Measurements from ENCODE around the gene XXYLT1. TPM values are rescaled to one million over a fixed set of nuclear protein-coding genes. Genes with fewer than 3 reads are reported as not detected.

Gene XXYLT1
- total RNA-seq, 2 experiments from 2014 or later: 17.2 to 19.6 TPM

DNA sequence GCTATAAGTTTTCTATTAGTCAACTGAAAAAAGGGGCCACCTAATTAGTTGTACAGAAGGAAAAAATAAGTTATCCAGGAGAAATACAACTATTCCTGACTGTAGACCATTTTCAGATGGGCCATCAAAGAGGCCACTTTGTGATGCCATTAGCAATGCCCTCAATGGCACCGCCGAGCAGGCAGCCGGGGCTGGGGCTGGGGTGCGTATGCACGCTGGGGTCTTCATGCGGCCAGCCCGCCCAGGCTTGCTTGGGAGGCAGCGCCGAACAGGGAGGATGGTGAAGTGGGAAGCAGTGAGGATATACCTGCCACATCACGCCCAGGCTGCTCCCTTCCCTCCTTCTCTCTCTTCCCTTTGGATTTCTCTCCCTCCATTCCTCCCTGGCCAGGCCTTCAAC, 128.4 kb downstream of the XXYLT1 start:
- Histone ChIP-seq H3K36me3 (ENCODE audit: insufficient read depth, low read length) (peaks cover 21% of the 10 kb centered on the region), H3K4me3 (ENCODE audit: low read depth, low read length, poor library complexity, severe bottlenecking) (no peak overlapping the region), H2AFZ (ENCODE audit: low read length) (no peak overlapping the region), H3K9me3 (ENCODE audit: low read length) (no peaks in the 10 kb centered on the region), H3K27ac (ENCODE audit: low read depth, low read length, poor library complexity, severe bottlenecking) (no peak overlapping the region), H3K79me2 (ENCODE audit: insufficient read depth, low read depth, low read length) (no peaks in the 10 kb centered on the region), H4K20me1 (ENCODE audit: insufficient read depth, low read length) (no peaks in the 10 kb centered on the region), H3K4me1 (ENCODE audit: insufficient read depth, low read length, poor library complexity, severe bottlenecking) (peaks cover 35% of the 10 kb centered on the region), H3K4me2 (ENCODE audit: low read length) (no peak overlapping the region), H3K9me2 (ENCODE audit: insufficient read depth, low read length) (no peaks in the 10 kb centered on the region)
- CTCF ChIA-PET (ENCODE audit: unreplicated experiment): no interaction called here
- BruUV-seq (replicated peaks): no TSS peak
- TF ChIP-seq, protein P1, sequence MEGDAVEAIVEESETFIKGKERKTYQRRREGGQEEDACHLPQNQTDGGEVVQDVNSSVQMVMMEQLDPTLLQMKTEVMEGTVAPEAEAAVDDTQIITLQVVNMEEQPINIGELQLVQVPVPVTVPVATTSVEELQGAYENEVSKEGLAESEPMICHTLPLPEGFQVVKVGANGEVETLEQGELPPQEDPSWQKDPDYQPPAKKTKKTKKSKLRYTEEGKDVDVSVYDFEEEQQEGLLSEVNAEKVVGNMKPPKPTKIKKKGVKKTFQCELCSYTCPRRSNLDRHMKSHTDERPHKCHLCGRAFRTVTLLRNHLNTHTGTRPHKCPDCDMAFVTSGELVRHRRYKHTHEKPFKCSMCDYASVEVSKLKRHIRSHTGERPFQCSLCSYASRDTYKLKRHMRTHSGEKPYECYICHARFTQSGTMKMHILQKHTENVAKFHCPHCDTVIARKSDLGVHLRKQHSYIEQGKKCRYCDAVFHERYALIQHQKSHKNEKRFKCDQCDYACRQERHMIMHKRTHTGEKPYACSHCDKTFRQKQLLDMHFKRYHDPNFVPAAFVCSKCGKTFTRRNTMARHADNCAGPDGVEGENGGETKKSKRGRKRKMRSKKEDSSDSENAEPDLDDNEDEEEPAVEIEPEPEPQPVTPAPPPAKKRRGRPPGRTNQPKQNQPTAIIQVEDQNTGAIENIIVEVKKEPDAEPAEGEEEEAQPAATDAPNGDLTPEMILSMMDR (conservative IDR thresholded peaks at IDR 0.05; ENCODE audit: low read length): no peak
- TF ChIP-seq EZH2phosphoT487 (IDR thresholded peaks at IDR 0.05; ENCODE audit: borderline replicate concordance, low read depth, low read length): no peak
- no peak for DNase-seq (ENCODE audit: low spot score)
- intact Hi-C loops (cut with micrococcal nuclease; ENCODE audit: unreplicated experiment): no loop called here
- POLR2A ChIA-PET: no interaction called here

DNA sequence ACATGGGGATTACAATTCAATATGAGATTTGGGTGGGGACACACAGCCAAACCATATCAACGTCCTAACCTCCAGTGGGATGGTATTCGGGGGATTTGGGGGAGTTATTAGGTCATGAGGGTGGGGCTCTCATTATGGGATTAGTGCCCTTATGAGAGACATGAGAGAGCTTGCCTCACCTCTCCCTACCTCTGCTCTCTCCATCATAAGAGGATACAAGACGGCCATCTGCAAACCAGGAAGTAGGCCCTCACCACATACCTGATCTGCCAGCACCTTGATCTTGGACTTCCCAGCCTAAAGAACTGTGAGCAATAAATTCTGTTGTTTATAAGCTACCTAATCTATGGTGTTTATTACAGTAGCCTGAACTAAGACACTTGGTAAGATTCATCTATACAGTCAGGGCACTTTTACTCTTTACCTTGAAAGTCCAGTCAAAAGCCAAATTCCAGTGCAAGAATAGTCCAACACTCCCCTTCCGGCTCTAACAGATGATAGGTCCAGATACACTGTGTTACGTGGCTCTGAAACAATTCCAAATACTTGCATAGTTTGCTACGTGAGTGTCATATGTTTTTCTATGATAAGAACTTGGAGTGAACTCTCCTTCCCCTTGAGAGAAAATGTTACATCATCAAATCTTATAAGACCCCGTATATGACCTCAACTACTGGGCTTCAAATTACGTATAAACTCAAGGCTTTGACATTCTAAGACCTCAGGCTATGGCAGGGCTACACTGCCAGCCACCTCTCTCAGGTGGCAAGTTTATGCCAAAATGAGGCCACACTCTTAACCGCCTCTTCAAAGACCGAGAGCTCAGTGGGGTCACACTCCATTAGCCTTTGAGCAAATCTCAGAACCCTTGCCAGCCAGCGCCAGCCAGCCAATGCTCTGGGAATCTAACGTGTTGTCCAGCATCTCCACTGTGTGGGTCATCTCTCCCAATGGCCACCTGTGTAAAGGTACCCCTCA, 129.9 kb downstream of the XXYLT1 start:
- no peak for DNase-seq (ENCODE audit: low spot score)
- peaks cover 21% of the 10 kb centered on the region for H3K36me3 ChIP-seq (ENCODE audit: insufficient read depth, low read length)
- H3K4me2 ChIP-seq (ENCODE audit: low read length): no peak overlapping the region
- ChIA-PET POLR2A (no interaction called here), CTCF (ENCODE audit: unreplicated experiment) (no interaction called here)
- no peaks in the 10 kb centered on the region for H3K9me3 ChIP-seq (ENCODE audit: low read length)
- H2AFZ ChIP-seq (ENCODE audit: low read length): no peak overlapping the region
- H3K4me1 ChIP-seq (ENCODE audit: insufficient read depth, low read length, poor library complexity, severe bottlenecking): peaks cover 21% of the 10 kb centered on the region
- H4K20me1 ChIP-seq (ENCODE audit: insufficient read depth, low read length): no peaks in the 10 kb centered on the region
- no peak overlapping the region for H3K27ac ChIP-seq (ENCODE audit: low read depth, low read length, poor library complexity, severe bottlenecking)
- no peaks in the 10 kb centered on the region for H3K79me2 ChIP-seq (ENCODE audit: insufficient read depth, low read depth, low read length)
- intact Hi-C loops (cut with micrococcal nuclease; ENCODE audit: unreplicated experiment): no loop called here
- H3K9me2 ChIP-seq (ENCODE audit: insufficient read depth, low read length): no peaks in the 10 kb centered on the region
- H3K4me3 ChIP-seq (ENCODE audit: low read depth, low read length, poor library complexity, severe bottlenecking): no peak overlapping the region
- BruUV-seq (replicated peaks): no TSS peak
- TF ChIP-seq, protein P1 (conservative IDR thresholded peaks at IDR 0.05; ENCODE audit: low read length): no peak
- no peak for TF ChIP-seq EZH2phosphoT487 (IDR thresholded peaks at IDR 0.05; ENCODE audit: borderline replicate concordance, low read depth, low read length)

DNA sequence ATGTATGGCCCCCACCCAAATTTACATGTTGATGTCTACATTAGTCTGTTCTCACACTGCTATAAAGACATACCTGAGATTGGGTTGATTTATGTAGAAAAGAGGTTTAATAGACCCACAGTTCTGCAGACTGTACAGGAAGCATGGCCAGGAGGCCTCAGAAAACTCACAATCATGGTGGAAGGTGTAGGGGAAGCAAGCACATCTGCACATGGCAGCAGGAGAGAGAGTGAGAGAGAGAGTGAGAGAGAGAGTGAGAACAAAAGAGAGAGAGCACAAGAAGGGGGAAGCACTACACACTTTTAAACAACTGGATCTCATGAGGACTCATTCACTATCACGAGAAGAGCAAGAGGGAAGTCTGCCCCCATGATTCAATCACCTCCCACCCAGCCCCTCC, 130.5 kb downstream of the XXYLT1 start:
- no peaks in the 10 kb centered on the region for H3K9me2 ChIP-seq (ENCODE audit: insufficient read depth, low read length)
- ChIA-PET CTCF (ENCODE audit: unreplicated experiment) (no interaction called here), POLR2A (no interaction called here)
- intact Hi-C loops (cut with micrococcal nuclease; ENCODE audit: unreplicated experiment): no loop called here
- peaks cover 21% of the 10 kb centered on the region for H3K36me3 ChIP-seq (ENCODE audit: insufficient read depth, low read length)
- no peak for DNase-seq (ENCODE audit: low spot score)
- H4K20me1 ChIP-seq (ENCODE audit: insufficient read depth, low read length): no peaks in the 10 kb centered on the region
- H3K27ac ChIP-seq (ENCODE audit: low read depth, low read length, poor library complexity, severe bottlenecking): no peak overlapping the region
- no peak overlapping the region for H2AFZ ChIP-seq (ENCODE audit: low read length)
- no peaks in the 10 kb centered on the region for H3K9me3 ChIP-seq (ENCODE audit: low read length)
- H3K79me2 ChIP-seq (ENCODE audit: insufficient read depth, low read depth, low read length): no peaks in the 10 kb centered on the region
- no peak overlapping the region for H3K4me2 ChIP-seq (ENCODE audit: low read length)
- BruUV-seq (replicated peaks): no TSS peak
- H3K4me3 ChIP-seq (ENCODE audit: low read depth, low read length, poor library complexity, severe bottlenecking): no peak overlapping the region
- no peak for TF ChIP-seq EZH2phosphoT487 (IDR thresholded peaks at IDR 0.05; ENCODE audit: borderline replicate concordance, low read depth, low read length)
- TF ChIP-seq, protein P1 (conservative IDR thresholded peaks at IDR 0.05; ENCODE audit: low read length): no peak
- peaks cover 14% of the 10 kb centered on the region for H3K4me1 ChIP-seq (ENCODE audit: insufficient read depth, low read length, poor library complexity, severe bottlenecking)

All from OCI-LY7 (cell line).